Measurements from ENCODE around the gene THAP4.
"Not testable (repeated sequence)": the region's sequence is repeated elsewhere in the genome, so short reads cannot be mapped to it uniquely, and the experiment has no call there.

The THAP4 gene

DNA sequence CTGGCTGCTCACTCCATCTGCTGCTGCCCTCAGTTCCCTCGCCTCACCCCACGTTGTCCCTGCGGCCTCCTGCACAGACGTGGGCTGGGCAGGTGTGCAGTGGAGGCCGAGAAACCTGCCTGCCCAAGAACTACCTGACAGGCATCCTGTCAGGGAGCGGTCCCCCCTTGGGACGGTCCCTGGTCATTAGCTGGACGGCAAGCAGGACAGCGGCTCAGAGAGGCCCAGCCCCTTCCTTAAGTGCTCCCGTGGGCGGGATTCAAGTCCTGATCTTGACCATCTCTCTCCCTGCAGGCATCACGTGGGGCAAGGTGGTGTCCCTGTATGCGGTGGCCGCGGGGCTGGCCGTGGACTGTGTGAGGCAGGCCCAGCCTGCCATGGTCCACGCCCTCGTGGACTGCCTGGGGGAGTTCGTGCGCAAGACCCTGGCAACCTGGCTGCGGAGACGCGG, 67.1 kb downstream of the THAP4 start:
- peaks cover 9% of the 10 kb centered on the region for H3K36me3 ChIP-seq (ENCODE audit: control insufficient read depth, insufficient read depth, low read length)
- H3K4me1 ChIP-seq (ENCODE audit: control insufficient read depth, insufficient read depth, low read length): peaks cover 3% of the 10 kb centered on the region; the same call in 1 of the 2 replicates
- no peaks in the 10 kb centered on the region for H3K9me3 ChIP-seq (ENCODE audit: control insufficient read depth, insufficient read depth, low read length)
- no peaks in the 10 kb centered on the region for H3K27me3 ChIP-seq (ENCODE audit: control insufficient read depth, insufficient read depth, low read length)
- H3K27ac ChIP-seq (ENCODE audit: low read length): no peak overlapping the region
- WGBS (ENCODE audit: insufficient coverage, insufficient read length): no CpG with 5 or more reads among the region's 23 CpGs
- no peak for DNase-seq (ENCODE audit: low read depth, low spot score)
- no peak overlapping the region for H3K4me3 ChIP-seq (ENCODE audit: low read length)

DNA sequence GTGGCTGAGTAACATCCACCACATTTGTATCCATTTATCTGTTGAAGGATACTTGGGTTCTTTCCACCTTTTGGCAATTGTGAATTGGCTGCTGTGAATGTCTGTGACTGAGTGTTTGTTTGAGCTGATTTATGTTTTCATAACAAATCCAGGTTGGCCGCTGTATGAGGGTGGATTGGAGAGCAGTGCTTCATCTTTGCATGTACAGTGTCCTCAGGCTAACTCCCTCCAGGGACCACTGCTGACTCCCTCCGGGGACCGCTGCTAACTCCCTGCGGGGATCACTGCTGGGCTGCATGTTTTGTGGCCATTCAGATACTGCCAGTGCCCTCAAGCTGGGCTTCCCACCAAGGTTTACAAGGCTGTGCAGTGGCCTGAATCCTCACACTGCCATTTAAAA, 68.2 kb downstream of the THAP4 start:
- Histone ChIP-seq H3K9me3 (ENCODE audit: control insufficient read depth, insufficient read depth, low read length) (no peaks in the 10 kb centered on the region), H3K4me1 (ENCODE audit: control insufficient read depth, insufficient read depth, low read length) (peaks cover 3% of the 10 kb centered on the region; the same call in 1 of the 2 replicates), H3K27me3 (ENCODE audit: control insufficient read depth, insufficient read depth, low read length) (no peaks in the 10 kb centered on the region), H3K4me3 (ENCODE audit: low read length) (no peak overlapping the region), H3K36me3 (ENCODE audit: control insufficient read depth, insufficient read depth, low read length) (peaks cover 7% of the 10 kb centered on the region), H3K27ac (ENCODE audit: low read length) (no peak overlapping the region)
- DNase-seq (ENCODE audit: low read depth, low spot score): no peak
- no CpG with 5 or more reads among the region's 4 CpGs for WGBS (ENCODE audit: insufficient coverage, insufficient read length)

DNA sequence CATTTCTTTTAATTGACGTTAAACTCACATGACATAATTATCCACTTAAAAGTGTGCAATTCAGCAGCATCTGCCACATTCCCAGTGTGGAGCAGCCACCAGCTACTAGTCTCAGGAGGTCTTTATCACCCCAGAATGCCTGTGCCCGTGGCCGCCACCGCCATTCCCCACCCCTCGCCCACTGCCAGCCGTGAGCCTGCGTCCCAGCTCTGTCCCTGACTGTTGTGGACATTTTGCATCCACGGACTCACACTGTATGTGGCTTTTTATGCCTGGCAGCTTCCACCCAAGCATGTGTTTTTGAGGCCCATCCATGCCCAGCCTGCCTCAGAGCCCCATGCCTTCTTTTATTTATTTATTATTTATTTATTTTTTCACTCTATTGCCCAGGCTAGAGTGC, 69.2 kb downstream of the THAP4 start:
- no peak for DNase-seq (ENCODE audit: low read depth, low spot score)
- Histone ChIP-seq H3K36me3 (ENCODE audit: control insufficient read depth, insufficient read depth, low read length) (peaks cover 6% of the 10 kb centered on the region), H3K27ac (ENCODE audit: low read length) (no peak overlapping the region), H3K4me3 (ENCODE audit: low read length) (no peak overlapping the region), H3K27me3 (ENCODE audit: control insufficient read depth, insufficient read depth, low read length) (no peaks in the 10 kb centered on the region), H3K4me1 (ENCODE audit: control insufficient read depth, insufficient read depth, low read length) (peaks cover 3% of the 10 kb centered on the region; the same call in 1 of the 2 replicates), H3K9me3 (ENCODE audit: control insufficient read depth, insufficient read depth, low read length) (no peaks in the 10 kb centered on the region)
- WGBS (ENCODE audit: insufficient coverage, insufficient read length): no CpG with 5 or more reads among the region's 8 CpGs

DNA sequence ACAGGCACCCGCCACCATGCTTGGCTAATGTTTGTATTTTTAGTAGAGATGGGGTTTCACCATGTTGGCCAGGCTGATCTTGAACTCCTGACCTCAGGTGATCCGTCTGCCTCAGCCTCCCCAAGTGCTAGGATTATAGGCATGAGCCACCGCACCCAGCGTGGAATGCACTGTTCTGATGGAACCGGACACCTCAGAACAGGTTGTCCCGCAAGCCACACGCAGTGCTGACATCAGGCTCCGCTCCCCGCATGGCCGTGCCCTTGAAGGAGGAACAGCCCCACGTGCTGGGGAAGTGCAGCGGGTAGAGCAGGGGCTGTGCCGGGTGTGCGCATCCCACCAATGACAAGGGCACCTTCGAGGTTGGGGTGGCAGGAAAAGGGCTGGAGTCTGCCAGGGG, 69.7 kb downstream of the THAP4 start:
- not testable (repeated sequence) for H3K4me3 ChIP-seq (ENCODE audit: low read length); H3K4me1 ChIP-seq (ENCODE audit: control insufficient read depth, insufficient read depth, low read length); DNase-seq (ENCODE audit: low read depth, low spot score); H3K9me3 ChIP-seq (ENCODE audit: control insufficient read depth, insufficient read depth, low read length); H3K36me3 ChIP-seq (ENCODE audit: control insufficient read depth, insufficient read depth, low read length); H3K27ac ChIP-seq (ENCODE audit: low read length); H3K27me3 ChIP-seq (ENCODE audit: control insufficient read depth, insufficient read depth, low read length)
- WGBS (ENCODE audit: insufficient coverage, insufficient read length): no CpG with 5 or more reads among the region's 15 CpGs

DNA sequence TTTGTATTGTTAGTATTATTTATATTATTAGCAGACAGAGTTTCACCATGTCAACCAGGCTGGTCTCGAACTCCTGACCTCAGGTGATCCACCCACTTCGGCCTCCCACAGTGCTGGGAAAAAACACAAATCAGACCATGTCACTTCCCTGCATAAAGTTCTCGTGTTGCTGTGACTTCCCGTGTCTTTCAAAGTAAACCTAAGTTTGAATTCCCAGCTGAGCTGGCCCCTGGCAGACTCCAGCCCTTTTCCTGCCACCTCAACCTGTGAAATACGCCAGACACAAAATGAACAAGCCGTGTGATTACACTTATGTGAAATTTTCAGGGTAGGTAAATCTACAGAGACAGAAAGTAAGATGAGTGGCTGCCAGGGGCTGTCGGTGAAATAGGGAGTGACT, 70.5 kb downstream of the THAP4 start:
- WGBS (ENCODE audit: insufficient coverage, insufficient read length): no CpG with 5 or more reads among the region's 7 CpGs
- Histone ChIP-seq H3K9me3 (ENCODE audit: control insufficient read depth, insufficient read depth, low read length) (no peaks in the 10 kb centered on the region), H3K4me1 (ENCODE audit: control insufficient read depth, insufficient read depth, low read length) (peaks cover 4% of the 10 kb centered on the region; the same call in 1 of the 2 replicates)

DNA sequence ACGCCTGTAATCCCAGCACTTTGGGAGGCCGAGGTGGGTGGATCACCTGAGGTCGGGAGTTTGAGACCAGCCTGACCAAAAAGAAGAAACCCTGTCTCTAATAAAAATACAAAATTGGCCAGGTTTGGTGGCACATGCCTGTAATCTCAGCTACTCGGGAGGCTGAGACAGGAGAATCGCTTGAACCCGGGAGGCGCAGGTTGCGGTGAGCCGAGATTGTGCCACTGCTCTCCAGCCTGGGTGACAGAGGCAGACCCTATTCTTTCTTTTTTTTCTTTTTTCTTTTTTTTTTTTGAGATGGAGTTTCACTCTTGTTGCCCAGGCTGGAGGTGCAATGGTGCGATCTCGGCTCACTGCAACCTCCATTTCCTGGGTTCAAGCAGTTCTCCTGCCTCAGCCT, 70.9 kb downstream of the THAP4 start:
- not testable (repeated sequence) for H3K36me3 ChIP-seq (ENCODE audit: control insufficient read depth, insufficient read depth, low read length); H3K4me1 ChIP-seq (ENCODE audit: control insufficient read depth, insufficient read depth, low read length); H3K4me3 ChIP-seq (ENCODE audit: low read length); H3K27me3 ChIP-seq (ENCODE audit: control insufficient read depth, insufficient read depth, low read length); DNase-seq (ENCODE audit: low read depth, low spot score); H3K27ac ChIP-seq (ENCODE audit: low read length); H3K9me3 ChIP-seq (ENCODE audit: control insufficient read depth, insufficient read depth, low read length)
- WGBS (ENCODE audit: insufficient coverage, insufficient read length): no CpG with 5 or more reads among the region's 11 CpGs

More for the DNA sequence above, 70.5 kb downstream of the THAP4 start:
- Histone ChIP-seq H3K27me3 (ENCODE audit: control insufficient read depth, insufficient read depth, low read length) (no peaks in the 10 kb centered on the region), H3K36me3 (ENCODE audit: control insufficient read depth, insufficient read depth, low read length) (peaks cover under 1% of the 10 kb centered on the region; the same call in 1 of the 2 replicates), H3K27ac (ENCODE audit: low read length) (no peak overlapping the region), H3K4me3 (ENCODE audit: low read length) (no peak overlapping the region)
- no peak for DNase-seq (ENCODE audit: low read depth, low spot score)

DNA sequence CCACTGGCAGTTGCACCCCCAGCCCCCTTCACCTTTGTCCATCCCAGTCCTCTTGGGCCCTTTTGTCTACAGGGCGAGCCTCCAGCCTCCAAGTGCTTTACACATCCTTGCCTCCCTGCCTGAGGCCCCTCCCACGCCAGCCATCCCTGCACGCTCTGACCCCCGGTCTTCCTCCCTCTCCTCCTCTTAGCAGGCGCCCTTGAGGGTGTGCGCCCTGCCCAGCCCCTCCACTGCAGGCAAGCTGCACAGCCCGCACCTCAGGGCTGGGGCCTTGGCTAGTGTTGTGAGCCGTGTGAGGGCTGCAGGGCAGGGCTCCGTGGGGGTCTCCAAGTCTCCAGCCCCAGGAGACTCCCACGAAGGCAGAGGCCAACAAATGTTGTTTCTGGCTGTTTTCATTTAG, 71.5 kb downstream of the THAP4 start:
- no CpG with 5 or more reads among the region's 10 CpGs for WGBS (ENCODE audit: insufficient coverage, insufficient read length)
- no peak overlapping the region for H3K4me3 ChIP-seq (ENCODE audit: low read length)
- no peaks in the 10 kb centered on the region; the same call in 1 of the 2 replicates for H3K36me3 ChIP-seq (ENCODE audit: control insufficient read depth, insufficient read depth, low read length)
- no peak for DNase-seq (ENCODE audit: low read depth, low spot score)
- H3K27me3 ChIP-seq (ENCODE audit: control insufficient read depth, insufficient read depth, low read length): no peaks in the 10 kb centered on the region
- H3K4me1 ChIP-seq (ENCODE audit: control insufficient read depth, insufficient read depth, low read length): peaks cover 4% of the 10 kb centered on the region; the same call in 1 of the 2 replicates
- H3K27ac ChIP-seq (ENCODE audit: low read length): no peak overlapping the region
- H3K9me3 ChIP-seq (ENCODE audit: control insufficient read depth, insufficient read depth, low read length): no peaks in the 10 kb centered on the region

DNA sequence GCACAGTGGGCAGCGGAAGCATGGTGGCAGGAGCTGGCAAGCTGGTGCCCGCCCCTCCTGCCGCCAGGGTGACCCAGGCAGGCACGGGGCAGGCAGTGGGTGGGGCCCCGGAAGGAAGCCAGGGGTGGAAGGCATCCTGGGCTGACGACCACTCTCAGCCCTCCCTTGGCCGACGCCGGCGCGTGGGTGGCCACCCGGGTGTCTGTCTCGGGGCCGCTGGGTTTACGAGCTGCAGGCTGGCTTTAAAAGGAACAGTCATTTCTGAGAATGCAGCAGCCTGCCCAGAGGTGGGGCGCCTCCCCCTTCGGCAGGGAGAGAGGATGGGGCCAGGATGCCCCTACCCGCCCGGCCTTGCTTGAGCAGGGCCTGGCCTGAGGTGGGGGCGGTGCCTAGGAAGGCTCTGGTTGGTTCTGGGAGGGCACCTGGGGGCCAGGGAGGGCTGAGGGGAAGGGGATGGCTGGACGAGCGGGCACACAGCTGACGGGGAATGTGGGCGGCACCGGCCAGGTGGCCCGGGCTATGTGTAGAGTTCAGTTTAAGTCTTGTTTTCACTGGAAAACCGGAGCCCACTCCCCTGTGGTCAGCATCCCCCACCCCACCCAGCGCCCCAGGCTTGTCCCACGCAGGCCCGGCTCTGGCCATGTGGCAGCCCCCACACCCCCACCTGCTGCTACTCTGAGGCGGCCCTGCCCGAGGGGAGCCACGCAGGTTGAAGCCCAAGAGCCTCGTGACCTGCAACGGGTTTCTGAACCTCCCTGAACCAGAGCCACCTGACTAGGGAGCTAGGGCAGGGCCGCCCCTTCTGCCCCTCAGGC, 72.2 kb downstream of the THAP4 start:
- no peaks in the 10 kb centered on the region for H3K9me3 ChIP-seq (ENCODE audit: control insufficient read depth, insufficient read depth, low read length)
- H3K36me3 ChIP-seq (ENCODE audit: control insufficient read depth, insufficient read depth, low read length): no peaks in the 10 kb centered on the region; the same call in 1 of the 2 replicates
- no peaks in the 10 kb centered on the region for H3K27me3 ChIP-seq (ENCODE audit: control insufficient read depth, insufficient read depth, low read length)
- no peak overlapping the region for H3K4me3 ChIP-seq (ENCODE audit: low read length)
- no peak for DNase-seq (ENCODE audit: low read depth, low spot score)
- H3K27ac ChIP-seq (ENCODE audit: low read length): no peak overlapping the region
- H3K4me1 ChIP-seq (ENCODE audit: control insufficient read depth, insufficient read depth, low read length): peaks cover 2% of the 10 kb centered on the region
- WGBS (ENCODE audit: insufficient coverage, insufficient read length): no CpG with 5 or more reads among the region's 36 CpGs

DNA sequence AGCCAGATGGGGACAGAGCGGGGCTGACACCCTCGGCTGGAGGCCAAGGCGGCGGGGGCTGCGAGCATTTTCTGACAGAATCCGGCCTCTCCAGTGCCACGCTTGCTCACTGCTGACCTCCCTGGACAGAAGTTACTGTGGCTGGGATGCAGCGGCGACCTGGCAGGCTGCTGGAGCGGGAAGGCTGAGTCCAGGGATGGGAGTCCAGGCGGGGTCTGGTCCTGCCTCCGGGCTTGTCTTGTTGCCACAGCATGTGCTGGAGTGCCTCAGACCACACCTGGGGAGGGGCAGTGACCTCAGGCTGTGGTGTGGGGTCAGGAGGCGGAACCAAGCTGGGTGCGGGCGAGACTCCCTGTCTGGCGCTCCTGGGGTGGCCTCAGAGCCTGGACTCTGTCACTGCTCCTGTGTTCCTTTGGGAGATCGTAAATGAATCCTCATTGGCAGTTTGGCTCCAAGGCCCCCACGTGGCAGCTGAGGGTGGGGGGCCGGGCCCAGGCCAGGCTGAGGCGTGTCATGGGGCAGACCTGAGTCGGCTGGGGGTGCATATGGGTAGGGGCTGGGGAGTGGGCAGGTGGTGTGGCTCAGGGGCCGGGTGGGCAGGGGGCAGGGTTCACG, 72.9 kb downstream of the THAP4 start:
- WGBS (ENCODE audit: insufficient coverage, insufficient read length): no CpG with 5 or more reads among the region's 23 CpGs
- no peaks in the 10 kb centered on the region for H3K9me3 ChIP-seq (ENCODE audit: control insufficient read depth, insufficient read depth, low read length)
- no peak overlapping the region; the same call in 1 of the 2 replicates for H3K4me3 ChIP-seq (ENCODE audit: low read length)
- H3K27ac ChIP-seq (ENCODE audit: low read length): no peak overlapping the region
- H3K4me1 ChIP-seq (ENCODE audit: control insufficient read depth, insufficient read depth, low read length): peaks cover 2% of the 10 kb centered on the region
- DNase-seq (ENCODE audit: low read depth, low spot score): no peak
- no peaks in the 10 kb centered on the region; the same call in 1 of the 2 replicates for H3K36me3 ChIP-seq (ENCODE audit: control insufficient read depth, insufficient read depth, low read length)
- H3K27me3 ChIP-seq (ENCODE audit: control insufficient read depth, insufficient read depth, low read length): no peaks in the 10 kb centered on the region

DNA sequence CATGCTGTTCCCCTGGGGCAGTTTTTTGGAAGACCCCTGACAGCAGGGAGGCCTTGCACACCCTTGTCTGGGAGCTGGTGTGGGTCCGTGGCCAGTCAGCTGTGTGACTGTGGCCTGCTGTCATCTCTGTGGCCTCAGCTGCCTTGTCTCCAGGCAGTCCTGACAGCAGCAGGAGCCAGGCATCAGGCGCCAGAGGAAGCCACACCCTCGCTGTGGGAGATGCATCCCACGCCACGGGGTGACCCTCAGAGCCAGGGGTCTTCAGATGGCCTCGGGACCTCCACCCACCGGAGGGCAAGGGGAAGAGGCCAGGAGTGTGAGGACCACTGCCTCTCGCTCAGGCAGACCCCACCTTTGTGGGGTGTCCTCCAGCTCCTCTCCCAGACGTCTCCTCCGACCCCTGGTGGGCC, 73.4 kb downstream of the THAP4 start:
- Histone ChIP-seq H3K4me3 (ENCODE audit: low read length) (no peak overlapping the region; the same call in 1 of the 2 replicates), H3K36me3 (ENCODE audit: control insufficient read depth, insufficient read depth, low read length) (no peaks in the 10 kb centered on the region; the same call in 1 of the 2 replicates), H3K9me3 (ENCODE audit: control insufficient read depth, insufficient read depth, low read length) (no peaks in the 10 kb centered on the region), H3K27ac (ENCODE audit: low read length) (no peak overlapping the region), H3K27me3 (ENCODE audit: control insufficient read depth, insufficient read depth, low read length) (no peaks in the 10 kb centered on the region), H3K4me1 (ENCODE audit: control insufficient read depth, insufficient read depth, low read length) (peaks cover 2% of the 10 kb centered on the region)
- no peak for DNase-seq (ENCODE audit: low read depth, low spot score)
- no CpG with 5 or more reads among the region's 10 CpGs for WGBS (ENCODE audit: insufficient coverage, insufficient read length)
